ENCODE data around the gene TRIM17. TPM values are rescaled to one million over a fixed set of nuclear protein-coding genes. Genes with fewer than 3 reads are reported as not detected.
A peak's percentile ranks its signal among the peaks of the same experiment; 100 is the strongest.

Gene TRIM17
- total RNA-seq, 1 donor: under 0.01 TPM

- peaks cover 1% of the 10 kb centered on the region for H3K36me3 ChIP-seq (ENCODE audit: insufficient read depth, low read length)
Measured at GRCh38 chr1:228387321-228387720, 29.3 kb downstream of the TRIM17 start.

GRCh38 chr1:228385232-228385631, 31.4 kb downstream of the TRIM17 start:
- H3K9me3 ChIP-seq (ENCODE audit: low read depth, low read length): no peaks in the 10 kb centered on the region
- TF ChIP-seq CTCF (IDR thresholded peaks at IDR 0.05; ENCODE audit: extremely low read depth, low read depth, low read length): no peak
- no peak overlapping the region for H3K4me3 ChIP-seq (ENCODE audit: insufficient read depth, low read length)

More at GRCh38 chr1:228387321-228387720, 29.3 kb downstream of the TRIM17 start:
- TF ChIP-seq CTCF (IDR thresholded peaks at IDR 0.05; ENCODE audit: extremely low read depth, low read depth, low read length): no peak
- H3K27ac ChIP-seq (ENCODE audit: low read depth, low read length): no peak overlapping the region
- no peak for DNase-seq (ENCODE audit: insufficient read length, low spot score, missing footprints)
- peaks cover 4% of the 10 kb centered on the region for H3K4me1 ChIP-seq (ENCODE audit: insufficient read depth, low read length)
- H3K79me2 ChIP-seq (ENCODE audit: insufficient read depth, low read length): no peaks in the 10 kb centered on the region
- H3K9me3 ChIP-seq (ENCODE audit: low read depth, low read length): no peaks in the 10 kb centered on the region
- peaks cover 7% of the 10 kb centered on the region for H4K20me1 ChIP-seq (ENCODE audit: insufficient read depth, low read length)
- no peak overlapping the region for H2AFZ ChIP-seq (ENCODE audit: low read length)
- no peak overlapping the region for H3K4me2 ChIP-seq (ENCODE audit: insufficient read depth, low read length)
- no peaks in the 10 kb centered on the region for H3K27me3 ChIP-seq (ENCODE audit: insufficient read depth, low read length)
- no peak overlapping the region for H3K4me3 ChIP-seq (ENCODE audit: insufficient read depth, low read length)

GRCh38 chr1:228383773-228384172, 32.9 kb downstream of the TRIM17 start:
- no peak overlapping the region for H3K27ac ChIP-seq (ENCODE audit: low read depth, low read length)
- H3K4me3 ChIP-seq (ENCODE audit: insufficient read depth, low read length): no peak overlapping the region
- H3K9me3 ChIP-seq (ENCODE audit: low read depth, low read length): no peaks in the 10 kb centered on the region
- no peak overlapping the region for H3K4me2 ChIP-seq (ENCODE audit: insufficient read depth, low read length)
- H3K79me2 ChIP-seq (ENCODE audit: insufficient read depth, low read length): no peaks in the 10 kb centered on the region
- H3K27me3 ChIP-seq (ENCODE audit: insufficient read depth, low read length): peaks cover 6% of the 10 kb centered on the region
- H4K20me1 ChIP-seq (ENCODE audit: insufficient read depth, low read length): no peaks in the 10 kb centered on the region
- no peak for DNase-seq (ENCODE audit: insufficient read length, low spot score, missing footprints)
- TF ChIP-seq CTCF (IDR thresholded peaks at IDR 0.05; ENCODE audit: extremely low read depth, low read depth, low read length): no peak
- no peak overlapping the region for H2AFZ ChIP-seq (ENCODE audit: low read length)
- no peaks in the 10 kb centered on the region for H3K36me3 ChIP-seq (ENCODE audit: insufficient read depth, low read length)
- H3K4me1 ChIP-seq (ENCODE audit: insufficient read depth, low read length): peaks cover 5% of the 10 kb centered on the region

More at GRCh38 chr1:228385232-228385631, 31.4 kb downstream of the TRIM17 start:
- Histone ChIP-seq H3K79me2 (ENCODE audit: insufficient read depth, low read length) (no peaks in the 10 kb centered on the region), H2AFZ (ENCODE audit: low read length) (no peak overlapping the region), H3K4me1 (ENCODE audit: insufficient read depth, low read length) (peaks cover 3% of the 10 kb centered on the region), H3K4me2 (ENCODE audit: insufficient read depth, low read length) (no peak overlapping the region), H4K20me1 (ENCODE audit: insufficient read depth, low read length) (no peaks in the 10 kb centered on the region), H3K27me3 (ENCODE audit: insufficient read depth, low read length) (no peaks in the 10 kb centered on the region), H3K27ac (ENCODE audit: low read depth, low read length) (no peak overlapping the region), H3K36me3 (ENCODE audit: insufficient read depth, low read length) (no peaks in the 10 kb centered on the region)
- no peak for DNase-seq (ENCODE audit: insufficient read length, low spot score, missing footprints)

GRCh38 chr1:228381356-228381755, 35.3 kb downstream of the TRIM17 start:
- no peak for TF ChIP-seq CTCF (IDR thresholded peaks at IDR 0.05; ENCODE audit: extremely low read depth, low read depth, low read length)
- peak; percentile 41 for DNase-seq (ENCODE audit: insufficient read length, low spot score, missing footprints)
- H3K36me3 ChIP-seq (ENCODE audit: insufficient read depth, low read length): no peaks in the 10 kb centered on the region
- peaks cover 8% of the 10 kb centered on the region for H3K4me1 ChIP-seq (ENCODE audit: insufficient read depth, low read length)
- no peaks in the 10 kb centered on the region for H4K20me1 ChIP-seq (ENCODE audit: insufficient read depth, low read length)
- H2AFZ ChIP-seq (ENCODE audit: low read length): no peak overlapping the region
- H3K27ac ChIP-seq (ENCODE audit: low read depth, low read length): no peak overlapping the region
- no peaks in the 10 kb centered on the region for H3K79me2 ChIP-seq (ENCODE audit: insufficient read depth, low read length)
- H3K4me3 ChIP-seq (ENCODE audit: insufficient read depth, low read length): no peak overlapping the region
- no peak overlapping the region for H3K4me2 ChIP-seq (ENCODE audit: insufficient read depth, low read length)
- no peaks in the 10 kb centered on the region for H3K9me3 ChIP-seq (ENCODE audit: low read depth, low read length)
- H3K27me3 ChIP-seq (ENCODE audit: insufficient read depth, low read length): peaks cover 6% of the 10 kb centered on the region
